HCT116 (cell line): ENCODE data around the gene CCL7. TPM values are rescaled to one million over a fixed set of nuclear protein-coding genes. Genes with fewer than 3 reads are reported as not detected.

Experiments used
- ATAC-seq: fragments of 200-7000 bp; cut with Tn5 transposase; 2 replicates; pipeline ENCODE4 v1.9.1; 2020; ENCODE audit warnings: mild to moderate bottlenecking, moderate library complexity
- BruUV-seq: library from RNA; stranded (reverse); fragments of 400-500 nt; replicated peaks from 2 replicates; lab custom pipeline; 2021; lab: Mats Ljungman, UMichigan
- CTCF ChIA-PET: fragments of 300-600 bp; sonication (Branson Sonifier 250); formaldehyde crosslinking; loops from one replicate; lab custom pipeline; 2021; ENCODE audit warnings: antibody characterized with exemption; lab: Charles Lee
- POLR2A ChIA-PET: fragments of 300-600, 350-600 bp; sonication (Branson Sonifier 250); formaldehyde crosslinking; loops from one replicate; lab custom pipeline; 2021; ENCODE audit warnings: antibody characterized with exemption; lab: Charles Lee
- RAD21 ChIA-PET, 2 experiments: fragments of 300-600 bp; sonication (Branson Sonifier 250); formaldehyde crosslinking; loops; one replicate each; lab custom pipeline; 2023; ENCODE audit warnings: low total read pairs in 2 of 2; ENCODE audit not compliant: uncharacterized antibody in 2 of 2, unreplicated experiment in 2 of 2, low non-redundant PET in 1 of 2; lab: Charles Lee
- DNase-seq: peaks from one replicate; pipeline ENCODE4 v3.0.0-alpha.2; 2010; ENCODE audit warnings: low read depth, low spot score
- H2AFZ ChIP-seq: fragments of 200-600 bp; shearing (Covaris generic), sonication (generic); 2 replicates; pipeline ENCODE4 v1.6.1; 2017; ENCODE audit warnings: low read depth, mixed run types, mixed read lengths, antibody characterized with exemption, low read length; ENCODE audit not compliant: poor library complexity, severe bottlenecking
- H3K27ac ChIP-seq: 2 replicates; pipeline ENCODE4 v1.5.1; 2012; ENCODE audit warnings: low read depth, low read length
- H3K27me3 ChIP-seq: fragments of 200-600 bp; sonication (generic); 2 replicates; pipeline ENCODE4 v1.6.1; 2016; ENCODE audit warnings: mixed run types, low read length, mixed read lengths; ENCODE audit not compliant: insufficient read depth
- H3K36me3 ChIP-seq, 2 experiments: fragments of 200-500 bp in 1 of 2; fragments of 200-600 bp in 1 of 2; sonication (Bioruptor generic) in 1 of 2; sonication (generic) in 1 of 2; 2 replicates each; pipeline versions ENCODE4 v1.5.1 to v1.6.1; 2014 to 2016; ENCODE audit warnings: low read length in 2 of 2, inconsistent platforms in 1 of 2, mixed read lengths in 1 of 2, mixed run types in 1 of 2; ENCODE audit not compliant: insufficient read depth in 2 of 2, control insufficient read depth in 1 of 2
- H3K4me1 ChIP-seq, 2 experiments: fragments of 200-600 bp in 1 of 2; sonication (generic) in 1 of 2; 2 replicates each; pipeline versions ENCODE4 v1.5.1 to v1.6.1; 2012 to 2017; ENCODE audit warnings: low read length in 2 of 2, inconsistent platforms in 1 of 2, mild to moderate bottlenecking in 1 of 2, mixed read lengths in 1 of 2, mixed run types in 1 of 2, moderate library complexity in 1 of 2; ENCODE audit not compliant: insufficient read depth in 2 of 2, control insufficient read depth in 1 of 2
- H3K4me2 ChIP-seq: fragments of 200-600 bp; sonication (generic); 2 replicates; pipeline ENCODE4 v1.6.1; 2017; ENCODE audit warnings: mixed run types, low read length, mixed read lengths
- H3K4me3 ChIP-seq, 2 experiments: fragments of 200-600 bp in 1 of 2; sonication (generic) in 1 of 2; replicated peaks in 1 of 2; 2 replicates each; pipeline ENCODE4 v1.5.1; 2011 to 2016; ENCODE audit warnings: low read length in 2 of 2, control low read depth in 1 of 2, low read depth in 1 of 2, mild to moderate bottlenecking in 1 of 2, mixed read lengths in 1 of 2, mixed run types in 1 of 2
- H3K79me2 ChIP-seq: fragments of 200-600 bp; sonication (generic); 2 replicates; pipeline ENCODE4 v1.6.1; 2017; ENCODE audit warnings: mild to moderate bottlenecking, mixed run types, low read length, moderate library complexity, mixed read lengths; ENCODE audit not compliant: insufficient read depth
- H3K9ac ChIP-seq: fragments of 200-600 bp; sonication (generic); 2 replicates; pipeline ENCODE4 v1.6.1; 2016; ENCODE audit warnings: low read length, mixed read lengths
- H3K9me2 ChIP-seq: fragments of 200-600 bp; sonication (generic), shearing (Covaris generic); 2 replicates; pipeline ENCODE4 v1.6.1; 2017; ENCODE audit warnings: mixed run types, mild to moderate bottlenecking, moderate library complexity; ENCODE audit not compliant: insufficient read depth
- H3K9me3 ChIP-seq, 2 experiments: fragments of 200-500 bp in 1 of 2; fragments of 200-600 bp in 1 of 2; sonication (Bioruptor generic) in 1 of 2; sonication (generic) in 1 of 2; 2 replicates each; pipeline ENCODE4 v1.6.1; 2014 to 2017; ENCODE audit warnings: low read length in 2 of 2, mixed read lengths in 2 of 2, inconsistent platforms in 1 of 2, low read depth in 1 of 2, mild to moderate bottlenecking in 1 of 2, mixed run types in 1 of 2, moderate library complexity in 1 of 2; ENCODE audit not compliant: control insufficient read depth in 1 of 2, insufficient read depth in 1 of 2
- H4K20me1 ChIP-seq: fragments of 200-600 bp; sonication (generic), shearing (Covaris generic); 2 replicates; pipeline ENCODE4 v1.6.1; 2017; ENCODE audit warnings: mixed run types, mild to moderate bottlenecking, moderate library complexity; ENCODE audit not compliant: insufficient read depth
- CEBPB ChIP-seq: IDR thresholded peaks from 2 replicates; pipeline ENCODE4 v1.6.1; 2012; ENCODE audit warnings: low read depth
- FOSL1 ChIP-seq: IDR thresholded peaks from 2 replicates; pipeline ENCODE4 v1.6.1; 2012; ENCODE audit warnings: low read depth
- MAX ChIP-seq: IDR thresholded peaks from 2 replicates; pipeline ENCODE4 v1.6.1; 2012
- POLR2A ChIP-seq: IDR thresholded peaks from 2 replicates; pipeline ENCODE4 v1.7.0; 2011; ENCODE audit warnings: borderline replicate concordance; ENCODE audit not compliant: insufficient read depth, insufficient read length; ENCODE audit errors: extremely low read depth
- SP1 ChIP-seq: IDR thresholded peaks from 2 replicates; pipeline ENCODE4 v1.6.1; 2012; ENCODE audit warnings: low read depth
- SRF ChIP-seq: IDR thresholded peaks from 2 replicates; pipeline ENCODE4 v1.6.1; 2012; ENCODE audit warnings: low read depth
- TCF7L2 ChIP-seq: IDR thresholded peaks from 2 replicates; pipeline ENCODE4 v1.7.0; 2011; ENCODE audit warnings: borderline replicate concordance, inconsistent platforms; ENCODE audit not compliant: insufficient read depth, insufficient read length; ENCODE audit errors: extremely low read depth
- YY1 ChIP-seq: IDR thresholded peaks from 2 replicates; pipeline ENCODE4 v1.6.1; 2011; ENCODE audit warnings: low read length, low read depth, moderate library complexity, mild to moderate bottlenecking; ENCODE audit not compliant: insufficient replicate concordance; ENCODE audit errors: extremely low read depth
- ZBTB33 ChIP-seq: IDR thresholded peaks from 2 replicates; pipeline ENCODE4 v1.6.1; 2011; ENCODE audit warnings: mild to moderate bottlenecking, low read length, moderate library complexity; ENCODE audit not compliant: insufficient replicate concordance; ENCODE audit errors: extremely low read depth
- ZFX ChIP-seq: fragments of 450-650 bp; IDR thresholded peaks from 2 replicates; pipeline ENCODE4 v1.6.1; 2017
- ZNF274 ChIP-seq: fragments of 200-500 bp; sonication (Bioruptor generic); IDR thresholded peaks from 2 replicates; pipeline ENCODE4 v1.6.1; 2014; ENCODE audit warnings: mild to moderate bottlenecking, low read depth, low read length, inconsistent platforms
- intact Hi-C: fragments of 100-400 bp; cut with micrococcal nuclease; formaldehyde crosslinking; loops from 2 replicates; pipeline ENCODE4 v1.10.0; 2022
- total RNA-seq: library from RNA; stranded (reverse); gene quantifications from one replicate; pipeline ENCODE4 v1.2.1, GENCODE V29; 2021; ENCODE audit not compliant: unreplicated experiment

Gene CCL7
- total RNA-seq, 1 experiment from 2014 or later: not detected

- CTCF ChIA-PET: no interaction called here
- H3K4me2 ChIP-seq: no peak overlapping the region
- intact Hi-C loops: no loop called here
- H3K4me3 ChIP-seq: no peak overlapping the region
- no peaks in the 10 kb centered on the region for H4K20me1 ChIP-seq
- POLR2A ChIA-PET: no interaction called here
- H3K9ac ChIP-seq: no peak overlapping the region
- H3K27me3 ChIP-seq: no peaks in the 10 kb centered on the region
- ATAC-seq: no peak
- H3K36me3 ChIP-seq: no peaks in the 10 kb centered on the region
- H2AFZ ChIP-seq: no peak overlapping the region
- H3K27ac ChIP-seq: no peak overlapping the region
- no peaks in the 10 kb centered on the region; a peak in 1 of 4 replicates for H3K9me3 ChIP-seq
- H3K79me2 ChIP-seq: no peaks in the 10 kb centered on the region
- H3K4me1 ChIP-seq: no peaks in the 10 kb centered on the region
- no peak for DNase-seq
- BruUV-seq: no TSS peak
- no peaks in the 10 kb centered on the region for H3K9me2 ChIP-seq
- RAD21 ChIA-PET: no interaction called here
- TF ChIP-seq CEBPB (no peak), TCF7L2 (no peak), ZNF274 (no peak), FOSL1 (no peak), POLR2A (no peak), SRF (no peak), ZBTB33 (no peak), ZFX (no peak), SP1 (no peak), MAX (no peak), YY1 (no peak)
- TF ChIP-seq, all 23 proteins: peak for 0
Measured at GRCh38 chr17:34276826-34277225, 6.8 kb downstream of the CCL7 start.
